Posterior vena cava (tissue), 2 donors: ENCODE measurements around the gene PLBD2. TPM values are rescaled to one million over a fixed set of nuclear protein-coding genes. Genes with fewer than 3 reads are reported as not detected.
"Not testable (repeated sequence)": the region's sequence is repeated elsewhere in the genome, so short reads cannot be mapped to it uniquely, and the experiment has no call there.

ENCODE experiments used
- DNase-seq: peaks from one replicate; pipeline ENCODE4 v3.0.0-alpha.2; 2020; ENCODE audit warnings: low spot score
- intact Hi-C, 2 donors: fragments of 100-400 bp; cut with DNase I; formaldehyde crosslinking; loops; one replicate each; pipeline versions ENCODE4 v1.14.1 to v1.14.2; 2022 to 2023
- total RNA-seq, 2 donors: library from RNA; stranded (reverse); fragmentation: NEBNext Ultra II Directional; extraction: Animal tissue kit (Norgen Biotek cat#: 25700); gene quantifications; one replicate each; pipeline ENCODE4 v1.2.1, GENCODE V29; 2021
- donor health status: DM: yes; HTN: yes; CAD: no.
- donor health status: DM: yes; HTN: yes; CAD: no.

PLBD2 gene
- total RNA-seq, 2 donors from 2014 or later, result 53.8 to 67.8 TPM

DNA sequence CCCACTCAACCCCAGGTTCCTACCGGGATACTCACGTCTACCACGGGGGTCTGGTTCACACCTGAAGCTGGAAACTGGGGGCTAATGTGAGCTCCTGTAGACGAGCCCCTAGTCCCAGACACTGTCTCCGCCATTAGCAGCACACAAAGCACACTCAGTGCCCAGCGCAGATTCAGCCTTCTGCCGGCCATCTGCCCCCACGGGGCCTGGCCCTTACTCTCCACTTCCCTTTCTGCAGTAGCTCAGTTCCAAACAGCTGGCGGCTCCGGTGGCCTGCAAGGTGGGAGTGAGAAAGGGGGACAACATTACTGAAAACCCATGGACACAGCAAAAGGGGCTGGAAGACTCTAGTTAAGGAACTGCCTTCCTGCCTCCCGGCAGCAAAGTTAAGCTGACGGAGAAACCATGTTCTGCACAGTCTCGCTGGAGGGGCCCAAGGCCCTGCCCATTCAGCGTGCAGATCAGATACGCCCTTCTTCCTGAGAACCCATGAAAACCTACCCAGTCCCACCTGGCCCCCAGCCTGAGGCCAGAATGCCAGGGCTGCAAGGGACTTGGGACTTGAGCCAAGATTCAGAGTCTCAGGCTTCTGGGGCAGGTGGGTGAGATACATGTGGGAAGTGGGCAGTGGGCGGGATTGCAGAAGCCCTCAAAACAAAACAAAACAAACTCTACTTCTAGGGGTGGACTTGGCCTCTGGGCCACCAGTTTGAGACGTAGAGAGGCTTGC is 25.5 kb upstream of the PLBD2 start:
- DNase-seq, result no peak
- intact Hi-C loops, result no loop called here

DNA sequence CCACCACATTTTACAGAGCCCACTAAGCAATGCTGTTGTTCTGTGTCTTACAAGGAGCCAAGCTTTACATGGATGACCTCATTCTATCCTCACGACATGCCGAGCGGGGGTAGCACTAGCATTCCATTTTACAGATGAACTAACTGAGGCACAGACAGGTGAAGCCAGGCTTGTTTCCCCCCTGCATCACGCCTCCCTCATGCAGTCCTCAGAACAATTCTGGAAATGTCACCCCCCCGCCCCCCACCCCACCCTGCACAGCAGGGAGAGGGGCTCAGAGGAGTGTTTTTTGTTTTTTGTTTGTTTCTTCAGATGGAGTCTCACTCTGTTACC is 25.0 kb upstream of the PLBD2 start:
- intact Hi-C loops, result no loop called here
- DNase-seq, result no peak

DNA sequence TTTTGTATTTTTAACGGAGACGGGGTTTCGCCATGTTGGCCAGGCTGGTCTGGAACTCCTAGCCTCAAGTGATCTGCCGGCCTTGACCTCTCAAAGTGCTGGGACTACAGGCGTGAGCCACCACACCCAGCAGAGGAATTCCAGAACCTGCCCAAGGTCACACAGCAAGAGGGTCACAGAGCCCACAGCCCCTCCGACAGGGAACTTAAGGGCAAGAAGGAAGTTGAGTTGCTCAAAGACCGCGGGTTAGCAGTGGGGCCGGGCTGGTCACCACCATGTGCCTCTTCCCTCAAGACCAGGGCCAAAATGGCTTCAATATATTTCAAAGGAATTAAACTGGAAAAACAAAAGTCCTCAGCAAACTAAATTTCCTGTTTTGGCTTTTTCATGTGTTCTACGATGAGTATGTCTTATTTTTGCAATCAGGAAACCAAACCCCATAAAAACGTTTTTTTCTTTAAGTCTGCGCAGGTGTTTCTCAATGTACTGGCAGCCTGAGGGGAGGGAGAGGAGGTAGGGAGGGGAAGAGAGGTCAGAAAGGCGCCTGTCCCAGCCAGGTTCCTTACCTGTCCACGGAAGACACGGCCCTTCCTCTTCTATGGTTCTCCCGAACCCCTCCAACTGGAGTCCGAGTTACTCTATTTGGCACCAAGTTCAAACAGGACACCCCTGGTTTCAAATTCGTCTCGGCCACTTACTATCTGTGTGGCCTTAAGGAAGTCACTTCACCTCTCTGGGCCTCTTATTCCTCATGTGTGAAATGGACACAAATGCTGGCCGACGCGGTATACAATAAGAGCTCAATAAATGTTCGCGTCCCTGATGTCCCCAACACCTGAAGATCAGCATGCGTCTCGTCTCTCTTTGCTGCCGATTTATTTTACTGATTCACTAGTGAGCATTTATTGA is 24.3 kb upstream of the PLBD2 start:
- no peak for DNase-seq
- intact Hi-C loops, result no loop called here

DNA sequence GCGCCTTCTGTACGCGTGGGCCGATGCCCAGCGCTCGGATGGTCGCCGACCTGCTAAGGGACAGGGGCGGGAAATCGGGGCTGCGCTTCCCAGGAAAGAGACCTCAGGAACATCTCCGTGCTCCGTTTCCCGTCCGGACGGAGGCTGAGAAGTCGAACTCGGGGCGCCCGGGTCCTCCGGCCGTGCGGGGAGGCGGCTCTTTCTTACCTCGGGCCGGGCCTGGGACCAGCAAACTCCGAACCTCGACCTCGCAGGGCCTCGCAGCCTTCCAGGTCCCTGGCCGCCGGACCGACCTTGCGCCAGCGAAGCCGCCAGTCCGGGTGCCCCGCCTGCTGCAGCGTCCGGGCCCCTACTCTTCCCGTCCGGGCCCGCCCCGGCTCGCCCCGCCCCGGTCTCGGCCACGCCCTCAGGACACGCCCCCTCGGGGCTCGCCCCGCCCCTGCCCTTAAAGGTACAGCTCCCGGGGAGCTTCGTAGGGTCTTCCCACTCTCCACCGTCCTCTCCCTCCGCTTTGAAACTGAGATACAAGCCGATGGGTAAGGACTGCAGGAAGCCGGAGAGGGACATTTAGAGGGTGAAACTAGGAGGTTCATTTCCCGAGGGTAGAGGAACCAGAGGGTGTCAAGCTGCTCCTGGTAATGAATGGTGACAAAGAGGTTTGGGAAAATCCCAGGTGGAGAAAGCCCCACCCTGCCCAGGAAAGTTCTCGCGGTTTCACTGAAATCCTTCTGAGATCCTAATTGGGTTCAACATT is 23.4 kb upstream of the PLBD2 start, which contains the start of gene SLC8B1:
Gene SLC8B1, minus strand, starts transcription at position 324 of the 754 bp plus-strand sequence. CDS start 2,231 bp downstream, outside the sequence.
- peak; percentile 97 for DNase-seq
- intact Hi-C loops, result no loop called here

DNA sequence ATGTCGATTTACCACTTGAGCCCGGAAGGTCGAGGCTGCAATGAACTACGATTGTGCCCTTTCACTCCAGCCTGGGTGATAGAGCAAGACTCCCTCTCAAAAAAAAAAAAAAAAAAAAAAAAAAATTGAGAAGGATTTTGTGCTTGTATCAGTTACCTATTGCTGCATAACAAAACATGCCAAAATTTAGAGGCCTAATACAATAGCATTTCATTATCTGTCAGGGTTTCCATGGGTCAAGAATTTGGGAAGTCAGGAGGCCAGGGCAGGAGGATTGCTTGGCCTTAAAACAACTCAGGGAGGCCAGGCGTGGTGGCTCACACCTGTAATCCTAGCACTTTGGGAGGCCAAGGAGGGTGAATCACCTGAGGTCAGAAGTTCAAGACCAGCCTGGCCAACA is 18.8 kb upstream of the PLBD2 start:
- intact Hi-C loops, result no loop called here
- no peak for DNase-seq

DNA sequence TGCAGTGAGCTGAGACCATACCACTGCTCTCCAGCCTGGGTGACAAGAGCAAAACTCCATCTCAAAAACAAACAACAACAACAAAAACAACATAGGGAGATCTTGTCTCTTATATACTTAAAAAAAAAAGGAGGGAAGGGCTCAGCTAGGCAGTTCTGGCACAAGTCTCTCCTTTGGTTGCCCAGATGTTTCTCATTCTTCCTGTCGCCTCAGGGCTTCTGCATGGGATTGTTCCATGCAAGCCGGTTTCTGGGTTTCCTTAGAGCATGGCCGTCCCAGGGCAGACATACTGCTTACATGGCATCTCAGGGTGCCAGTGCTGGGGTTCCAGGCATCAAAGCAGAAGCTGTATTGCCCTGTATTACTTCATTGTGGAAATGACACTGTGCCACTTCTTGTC is 18.3 kb upstream of the PLBD2 start:
- intact Hi-C loops, result no loop called here

DNA sequence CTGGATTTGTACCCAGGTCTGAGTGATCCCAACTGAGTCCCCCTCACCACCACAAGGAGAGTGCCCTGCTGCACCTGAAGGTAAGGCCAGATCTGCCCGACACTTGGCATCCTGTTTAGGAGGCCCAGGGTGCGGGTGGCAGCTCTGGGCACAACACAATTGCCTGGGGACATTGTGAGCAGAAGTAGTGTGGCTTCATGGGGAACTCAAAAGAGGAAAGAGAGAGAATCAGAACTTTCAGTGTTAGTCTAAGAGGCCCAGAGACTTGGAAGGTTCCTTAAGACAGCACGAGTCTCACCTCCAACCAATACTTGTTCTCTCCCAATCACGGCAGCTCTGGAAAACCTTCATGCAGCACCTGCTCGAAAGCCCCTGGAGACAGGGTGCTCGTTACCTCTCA is 16.9 kb upstream of the PLBD2 start:
- intact Hi-C loops, result no loop called here
- no peak for DNase-seq

More for the DNA sequence above, 18.3 kb upstream of the PLBD2 start:
- DNase-seq, result no peak

DNA sequence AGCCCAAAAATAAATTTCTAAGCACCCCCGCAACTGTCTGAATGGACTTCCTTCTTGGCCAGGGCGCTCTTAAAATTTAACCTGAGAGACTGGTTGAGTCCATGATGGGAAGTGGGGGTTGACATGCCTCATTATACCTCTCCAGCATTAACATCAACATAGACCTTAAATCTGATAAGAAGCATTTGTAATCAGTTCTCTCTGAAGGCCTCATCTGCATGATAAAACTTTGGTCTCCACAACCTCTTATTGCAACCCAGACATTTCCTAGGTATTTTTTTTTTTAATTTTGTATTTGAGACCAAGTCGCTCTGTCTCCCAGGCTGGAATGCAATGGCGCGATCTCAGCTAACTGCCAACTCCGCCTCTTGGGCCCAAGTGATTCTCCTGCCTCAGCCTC is 13.1 kb upstream of the PLBD2 start:
- no peak for DNase-seq
- intact Hi-C loops, result no loop called here

DNA sequence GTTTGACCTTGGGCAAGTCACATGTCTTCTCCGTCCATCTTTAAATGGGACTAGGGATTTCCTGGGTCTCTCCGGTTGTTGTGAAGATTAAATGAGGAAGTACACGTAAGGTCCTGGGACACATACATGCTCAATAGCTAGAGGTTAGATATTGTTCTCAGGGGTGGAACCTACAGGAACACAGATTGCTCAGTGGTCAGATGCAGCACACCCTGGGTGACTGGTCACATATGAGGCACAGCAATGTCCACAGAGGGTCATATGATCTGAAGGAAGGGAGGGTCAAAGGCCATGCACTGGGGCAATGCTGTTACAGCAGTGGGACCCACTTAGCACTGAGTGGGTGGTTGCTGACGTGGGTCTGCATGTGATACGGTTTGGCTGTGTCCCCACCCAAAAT is 12.0 kb upstream of the PLBD2 start:
- intact Hi-C loops, result no loop called here
- DNase-seq, result no peak

DNA sequence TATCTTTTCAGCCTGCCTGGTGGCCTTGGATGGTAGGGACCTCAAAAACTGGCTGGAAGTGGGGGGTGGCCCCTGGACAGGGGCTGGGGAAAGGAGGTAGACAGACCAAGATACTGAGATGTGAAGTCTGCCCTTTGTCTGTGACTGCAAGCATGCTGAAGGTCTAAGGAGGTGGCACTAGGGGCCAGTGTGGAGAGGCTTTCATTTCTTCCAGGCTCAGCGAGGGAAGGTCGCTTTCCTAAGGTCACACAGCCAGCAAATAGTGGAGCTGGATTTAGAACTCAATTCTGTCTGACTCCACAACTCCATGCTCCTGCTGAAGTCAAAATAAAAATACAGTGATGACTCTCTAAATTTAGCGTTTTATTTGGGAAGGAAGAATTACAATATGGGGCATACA is 11.3 kb upstream of the PLBD2 start:
- no peak for DNase-seq
- intact Hi-C loops, result no loop called here

DNA sequence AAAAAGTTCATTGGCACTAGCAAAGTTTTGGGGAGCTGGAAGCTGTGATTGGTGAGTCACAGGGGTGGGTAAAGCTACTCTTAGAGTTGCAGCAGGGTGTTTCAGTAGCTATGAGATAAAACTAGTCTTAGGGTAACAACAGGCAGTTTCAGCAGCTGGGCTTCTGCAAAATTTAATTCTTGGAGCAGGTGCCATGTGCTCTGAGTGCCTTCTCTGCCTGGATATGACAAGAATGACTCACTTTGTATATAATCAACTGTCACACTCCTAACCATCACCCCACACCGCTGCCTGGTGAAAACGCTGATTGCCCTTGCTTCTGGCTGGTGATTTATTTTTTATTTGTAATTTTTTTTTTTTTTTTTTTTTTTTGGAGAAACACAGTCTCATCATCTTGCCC is 10.5 kb upstream of the PLBD2 start:
- intact Hi-C loops, result no loop called here
- DNase-seq, result no peak

DNA sequence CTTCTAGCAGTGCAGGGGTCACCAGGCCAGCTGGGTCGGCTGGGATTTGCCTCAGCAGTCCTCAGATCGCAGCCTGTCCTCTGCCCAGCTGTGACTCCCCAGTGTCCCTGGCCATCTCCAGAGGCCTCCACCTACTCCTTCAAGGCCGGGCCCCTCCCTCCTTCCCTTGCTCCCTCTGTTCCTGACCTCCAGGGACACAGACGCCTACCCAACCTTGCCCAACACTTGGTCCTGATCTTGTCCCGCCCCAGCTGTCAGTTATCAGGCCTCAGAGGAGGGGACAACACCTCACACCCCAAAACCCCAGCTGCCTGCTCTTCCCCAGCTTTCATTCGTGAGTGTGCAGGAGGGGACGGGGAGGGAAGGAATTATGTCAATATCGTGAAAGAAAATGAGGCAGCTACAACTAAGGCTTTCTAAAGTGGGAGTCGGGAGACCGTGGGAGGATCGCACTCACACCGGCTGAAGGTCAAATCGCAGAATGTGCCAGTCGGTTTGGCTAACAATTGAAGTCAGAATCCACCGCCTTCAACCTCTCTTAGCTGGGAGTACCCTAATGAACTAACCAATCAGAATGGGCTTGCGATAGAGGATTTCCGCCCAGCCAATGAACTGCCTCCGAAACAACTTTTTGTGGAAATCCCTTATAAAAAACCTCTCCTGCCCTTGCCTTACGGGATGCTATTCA is 9.4 kb upstream of the PLBD2 start:
- no peak for DNase-seq
- intact Hi-C loops, result no loop called here

DNA sequence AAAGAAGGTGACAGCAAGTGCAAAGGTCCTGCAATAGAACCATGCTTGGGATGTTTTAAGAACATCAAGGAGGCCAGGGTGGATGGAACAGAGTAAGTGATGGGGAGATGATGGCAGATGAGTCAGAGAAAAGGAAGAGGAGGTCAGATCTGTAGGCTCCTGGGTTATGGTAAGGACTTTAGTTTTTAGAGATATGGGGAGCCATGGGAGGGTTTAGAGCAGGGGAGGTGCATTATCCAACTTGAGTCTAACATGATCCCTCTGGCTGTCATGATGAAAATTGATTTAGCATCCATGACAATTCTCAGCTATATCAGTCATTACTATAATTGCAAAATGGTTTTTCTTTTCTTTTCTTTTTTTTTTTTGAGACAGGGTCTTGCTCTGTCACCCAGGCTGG is 7.3 kb upstream of the PLBD2 start:
- DNase-seq, result no peak
- intact Hi-C loops, result no loop called here

DNA sequence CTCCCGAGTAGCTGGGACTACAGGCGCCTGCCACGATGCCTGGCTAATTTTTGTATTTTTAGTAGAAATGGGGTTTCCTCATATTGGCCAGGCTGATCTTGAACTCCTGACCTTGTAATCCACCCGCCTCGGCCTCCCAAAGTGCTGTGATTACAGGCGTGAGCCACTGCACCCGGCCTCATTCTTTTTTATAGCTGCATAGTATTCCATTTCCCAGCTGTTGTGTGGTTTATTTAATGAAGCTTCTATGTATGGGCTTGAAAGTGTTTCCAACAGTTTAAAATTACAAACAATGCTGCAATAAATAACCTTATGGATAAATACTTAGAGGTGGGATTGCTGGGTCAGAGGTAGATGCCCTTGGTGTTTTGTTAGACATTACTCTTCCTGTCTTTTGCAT is 4.2 kb upstream of the PLBD2 start:
- DNase-seq, intact Hi-C loops: not testable (repeated sequence)

DNA sequence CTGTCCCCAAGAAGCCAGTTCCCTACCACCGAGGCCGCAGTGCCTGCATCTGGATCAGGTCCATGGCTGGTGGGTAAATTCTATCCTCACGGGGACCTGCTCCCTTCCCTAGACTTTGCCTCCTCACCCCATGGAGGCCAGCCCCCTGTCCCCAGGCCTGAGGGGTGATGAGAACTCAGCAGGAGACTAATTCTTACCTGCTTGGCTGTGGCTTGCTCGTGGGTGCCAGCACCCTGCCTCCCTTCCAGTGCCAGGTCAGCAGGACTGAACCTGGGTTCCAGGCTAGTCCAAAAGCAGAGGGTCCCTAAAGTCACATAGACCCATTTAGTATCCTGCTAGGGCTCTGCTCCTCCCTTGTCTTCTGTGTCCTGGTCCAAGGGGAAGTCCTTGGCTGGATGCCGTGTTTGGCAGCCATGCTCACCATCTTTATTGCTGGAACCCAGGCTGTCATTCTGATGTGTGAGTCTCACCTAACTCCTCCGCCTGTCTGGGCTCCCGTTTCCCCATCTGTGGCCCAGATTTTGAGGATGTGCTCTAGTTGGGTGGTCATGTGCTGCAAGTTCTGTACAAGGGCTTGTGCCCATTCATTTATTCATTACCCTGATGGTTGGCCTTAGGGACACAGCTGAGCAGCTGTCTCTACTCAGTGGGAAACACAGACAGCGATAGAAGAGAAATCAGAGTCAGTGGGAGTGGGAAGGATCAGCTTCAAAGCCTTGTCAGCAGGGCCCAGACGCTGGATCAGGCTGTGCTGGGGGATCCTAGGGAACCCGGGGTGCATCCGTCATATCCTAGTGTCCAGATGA is 949 bp downstream of the PLBD2 start:
- intact Hi-C loops, result loop anchor here in 1 of 2 donors (5.0 kb wide), 1 partner anchor 553 kb away; no protein-coding TSS in a partner anchor
- DNase-seq, result peak; percentile 89

DNA sequence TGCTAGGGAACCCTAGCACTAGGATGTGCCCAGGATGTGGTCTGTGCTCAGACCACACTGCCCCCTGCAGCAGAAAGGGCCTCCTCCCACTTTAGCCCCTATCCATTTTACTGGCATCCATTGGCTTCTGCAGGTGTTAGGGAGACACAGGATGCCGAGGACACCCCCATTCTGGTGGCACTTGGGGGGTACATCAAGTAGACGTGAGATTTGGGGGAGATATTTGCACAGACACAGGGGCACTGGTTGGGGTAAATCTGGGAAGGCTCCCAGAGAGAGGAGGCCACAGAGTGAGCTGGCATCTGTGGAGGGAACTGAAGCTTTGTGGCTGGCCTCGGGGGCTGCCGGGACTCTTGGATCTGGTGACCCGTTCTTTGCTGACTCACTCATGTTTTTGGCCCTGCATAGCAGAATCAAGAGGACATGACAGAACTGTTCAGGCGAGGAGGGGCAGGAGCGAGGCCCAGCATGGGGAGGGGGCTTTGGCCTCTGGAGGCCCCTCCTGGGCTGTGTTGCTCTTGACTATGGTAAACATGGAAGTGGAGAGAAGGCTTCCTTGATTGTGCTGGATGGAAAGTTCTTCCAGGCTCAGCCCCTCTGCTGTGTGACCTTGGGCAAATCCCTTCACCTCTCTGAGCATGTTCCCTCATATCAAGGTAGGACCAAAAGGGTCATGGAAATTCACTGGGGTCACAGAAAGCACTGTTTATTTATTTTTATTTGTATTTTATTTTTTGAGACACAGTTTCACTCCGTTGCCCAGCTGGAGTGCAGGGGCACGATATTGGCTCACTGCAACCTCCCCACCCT is 1.8 kb downstream of the PLBD2 start:
- intact Hi-C loops, result loop anchor here in 1 of 2 donors (5.0 kb wide), 1 partner anchor 552 kb away; no protein-coding TSS in a partner anchor
- no peak for DNase-seq

DNA sequence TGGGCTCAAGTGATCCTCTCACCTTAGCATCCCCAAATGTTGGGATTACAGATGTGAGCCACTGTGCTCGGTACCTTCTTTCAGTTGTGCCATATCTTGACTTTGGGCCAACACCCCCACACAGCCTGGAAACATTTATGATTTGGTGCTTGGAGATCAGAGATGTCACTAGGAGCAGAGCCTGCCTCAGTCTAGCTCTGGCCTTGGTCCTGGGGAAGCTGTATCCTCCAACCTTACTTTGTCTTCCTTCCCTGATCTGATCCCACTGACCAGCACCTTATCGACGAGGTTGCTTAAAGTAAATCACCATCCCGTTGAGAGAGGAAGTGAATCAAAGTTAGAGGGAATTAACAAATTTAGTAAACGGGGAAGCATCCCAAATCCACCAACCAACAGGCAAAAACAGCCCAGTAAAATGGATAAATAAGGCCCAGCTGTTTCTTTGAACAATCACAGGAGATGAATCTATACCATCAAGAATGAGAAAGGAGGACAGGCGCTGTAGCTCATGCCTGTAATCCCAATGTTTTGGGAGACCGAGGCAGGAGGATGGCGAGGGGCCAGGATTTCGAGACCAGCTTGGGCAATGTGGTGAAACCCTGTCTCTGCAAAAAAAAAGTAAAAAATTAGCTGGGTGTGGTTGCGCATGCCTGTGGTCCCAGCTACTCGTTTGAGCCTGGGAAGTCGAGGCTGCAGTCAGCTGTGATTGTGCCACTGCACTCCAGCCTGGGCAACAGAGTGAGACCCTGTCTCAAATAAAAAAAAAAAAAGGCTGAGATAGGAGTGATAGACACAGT is 3.4 kb downstream of the PLBD2 start:
- intact Hi-C loops, result no loop called here
- no peak for DNase-seq
